ENCODE measurements around the gene KRT27. TPM values are rescaled to one million over a fixed set of nuclear protein-coding genes. Genes with fewer than 3 reads are reported as not detected.

Gene KRT27
- total and polyA plus RNA-seq, 8 donors, result not detected

DNA sequence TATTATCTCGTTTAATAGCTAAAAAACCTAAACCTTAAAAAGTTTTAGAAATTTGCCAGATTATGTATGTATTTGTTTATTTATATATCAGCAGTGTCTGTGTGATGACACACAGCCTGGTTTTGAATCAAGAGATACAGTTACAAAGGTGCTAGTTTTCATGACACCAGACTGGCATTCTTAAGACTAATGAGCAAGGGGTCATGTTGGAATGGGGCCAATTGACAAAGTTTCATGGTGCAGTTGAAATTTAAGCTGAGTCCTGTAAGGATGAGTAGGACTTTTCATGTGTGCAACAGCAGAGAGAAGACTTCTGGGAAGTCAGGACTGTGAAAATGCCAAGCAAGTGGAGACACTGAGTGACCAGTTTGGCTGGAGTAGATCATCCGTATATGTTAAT is 43.2 kb upstream of the KRT27 start:
- no peak for TF ChIP-seq POLR2AphosphoS5 (IDR thresholded peaks at IDR 0.05)
- TF ChIP-seq POLR2A (IDR thresholded peaks at IDR 0.05), result no peak
- intact Hi-C loops (cut with DNase I; ENCODE audit: low total_unique reads), result no loop called here

DNA sequence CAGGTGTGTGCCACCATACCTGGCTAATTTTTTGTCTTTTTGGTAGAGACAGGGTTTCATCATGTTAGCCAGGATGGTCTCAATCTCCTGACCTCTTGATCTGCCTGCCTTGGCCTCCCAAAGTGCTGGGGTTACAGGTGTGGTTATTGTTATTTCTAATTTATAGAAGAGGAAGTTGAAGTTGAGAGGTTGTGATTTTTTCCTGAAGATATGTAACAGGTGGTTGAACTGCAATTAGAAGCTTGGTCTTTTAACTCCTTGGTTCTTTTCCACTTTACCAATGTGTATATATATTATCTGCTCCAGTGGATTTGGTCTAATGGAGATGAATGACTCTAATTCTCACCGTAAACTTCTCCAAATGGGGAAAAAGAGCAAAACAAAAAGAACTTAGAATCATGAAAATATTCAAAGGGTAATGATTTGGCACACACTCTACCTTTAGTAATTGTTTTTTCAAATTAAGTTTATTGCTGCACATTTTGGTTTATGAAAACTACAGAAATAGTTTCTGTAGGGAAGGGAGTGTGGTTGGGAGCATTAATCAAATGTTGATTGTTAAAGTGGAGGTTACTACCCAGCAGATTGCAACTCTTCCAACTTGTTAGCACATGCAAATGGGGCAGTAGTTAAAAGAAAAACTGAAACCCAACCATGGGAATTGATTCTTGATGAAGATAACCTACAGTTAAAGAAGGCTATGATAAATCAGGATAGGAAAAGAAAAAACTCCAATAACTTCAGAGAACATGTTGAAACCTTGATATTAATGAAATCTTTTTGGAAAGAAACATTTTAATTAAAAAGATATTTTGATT is 41.9 kb upstream of the KRT27 start:
- H3K4me3 ChIP-seq, result no peak overlapping the region
- intact Hi-C loops (cut with DNase I; ENCODE audit: low total_unique reads), result no loop called here
- no peaks in the 10 kb centered on the region for H3K9me3 ChIP-seq
- H3K27ac ChIP-seq, result no peak overlapping the region
- no peak for TF ChIP-seq POLR2A (IDR thresholded peaks at IDR 0.05)
- TF ChIP-seq POLR2AphosphoS5 (IDR thresholded peaks at IDR 0.05), result no peak
- 83 to 93% (median 91%) methylated on average over 1 of the region's 1 CpG for WGBS, 5 donors
- no peak for DNase-seq
- no peaks in the 10 kb centered on the region for H3K27me3 ChIP-seq
- H3K36me3 ChIP-seq, result peaks cover 0 to 6% (median 2%) of the 10 kb centered on the region in 4 donors
- H3K4me1 ChIP-seq, result peaks cover 4 to 8% (median 7%) of the 10 kb centered on the region in 4 donors

More for the DNA sequence above, 43.2 kb upstream of the KRT27 start:
- H3K4me3 ChIP-seq, result no peak overlapping the region
- DNase-seq, result no peak
- 82 to 94% (median 88%) methylated on average over 2 of the region's 2 CpGs for WGBS, 5 donors
- no peak overlapping the region for H3K27ac ChIP-seq
- H3K27me3 ChIP-seq, result no peaks in the 10 kb centered on the region
- peaks cover 0 to 6% (median 2%) of the 10 kb centered on the region in 4 donors for H3K36me3 ChIP-seq
- no peaks in the 10 kb centered on the region for H3K4me1 ChIP-seq
- H3K9me3 ChIP-seq, result no peaks in the 10 kb centered on the region

DNA sequence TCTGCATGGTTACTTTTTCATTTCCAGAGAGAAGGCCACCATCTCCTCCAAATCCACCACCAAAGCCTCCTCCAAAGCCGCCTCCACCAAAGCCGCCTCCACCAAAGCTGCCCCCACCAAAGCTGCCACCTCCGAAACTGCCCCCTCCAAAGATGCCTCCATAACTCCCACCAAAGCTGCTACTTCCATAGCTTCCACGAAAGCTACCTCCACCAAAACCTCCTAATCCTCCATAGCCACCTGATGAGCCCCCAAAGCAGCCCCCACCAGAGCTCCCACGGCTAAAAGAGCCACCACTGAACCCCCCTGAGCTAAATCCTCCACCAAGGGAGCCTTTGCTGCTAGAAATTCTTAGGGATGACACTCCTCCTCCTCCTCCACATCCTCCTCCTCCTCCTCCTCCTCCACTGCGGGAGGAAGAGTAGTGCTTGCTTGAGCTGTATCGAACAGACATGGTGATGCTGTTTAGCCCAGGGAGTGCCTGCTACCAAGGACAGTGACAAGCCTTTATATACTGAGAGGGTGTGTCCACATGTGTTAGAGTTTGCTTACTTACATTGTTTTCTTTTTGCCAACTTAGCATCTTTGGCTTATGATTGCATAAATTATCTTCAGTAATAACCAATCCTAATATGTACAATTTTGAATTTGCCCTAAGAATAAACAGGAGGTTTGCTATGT is 39.9 kb upstream of the KRT27 start, which contains the start of gene KRT10:
TSS of gene KRT10 (minus strand) at position 483 of the 681 bp plus-strand sequence. CDS start at position 454, 29 bp downstream.
- TF ChIP-seq, protein P1, sequence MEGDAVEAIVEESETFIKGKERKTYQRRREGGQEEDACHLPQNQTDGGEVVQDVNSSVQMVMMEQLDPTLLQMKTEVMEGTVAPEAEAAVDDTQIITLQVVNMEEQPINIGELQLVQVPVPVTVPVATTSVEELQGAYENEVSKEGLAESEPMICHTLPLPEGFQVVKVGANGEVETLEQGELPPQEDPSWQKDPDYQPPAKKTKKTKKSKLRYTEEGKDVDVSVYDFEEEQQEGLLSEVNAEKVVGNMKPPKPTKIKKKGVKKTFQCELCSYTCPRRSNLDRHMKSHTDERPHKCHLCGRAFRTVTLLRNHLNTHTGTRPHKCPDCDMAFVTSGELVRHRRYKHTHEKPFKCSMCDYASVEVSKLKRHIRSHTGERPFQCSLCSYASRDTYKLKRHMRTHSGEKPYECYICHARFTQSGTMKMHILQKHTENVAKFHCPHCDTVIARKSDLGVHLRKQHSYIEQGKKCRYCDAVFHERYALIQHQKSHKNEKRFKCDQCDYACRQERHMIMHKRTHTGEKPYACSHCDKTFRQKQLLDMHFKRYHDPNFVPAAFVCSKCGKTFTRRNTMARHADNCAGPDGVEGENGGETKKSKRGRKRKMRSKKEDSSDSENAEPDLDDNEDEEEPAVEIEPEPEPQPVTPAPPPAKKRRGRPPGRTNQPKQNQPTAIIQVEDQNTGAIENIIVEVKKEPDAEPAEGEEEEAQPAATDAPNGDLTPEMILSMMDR (IDR thresholded peaks at IDR 0.05), result no peak
- TF ChIP-seq POLR2AphosphoS5 (IDR thresholded peaks at IDR 0.05), result no peak
- TF ChIP-seq POLR2A (IDR thresholded peaks at IDR 0.05), result no peak
- no peak for TF ChIP-seq EP300 (IDR thresholded peaks at IDR 0.05)
- no peak within 1 kb of the TSS for H3K27ac ChIP-seq
- no peaks in the 10 kb centered on the region for H3K27me3 ChIP-seq
- WGBS, 5 donors, result 79 to 96% (median 95%) methylated on average over 7 of the region's 7 CpGs
- peaks cover 6 to 15% (median 13%) of the 10 kb centered on the region in 4 donors for H3K4me1 ChIP-seq
- H3K9me3 ChIP-seq, result no peaks in the 10 kb centered on the region
- no peak for DNase-seq
- intact Hi-C loops (cut with DNase I; ENCODE audit: low total_unique reads), result no loop called here
- peaks cover 2 to 11% (median 5%) of the 10 kb centered on the region in 4 donors for H3K36me3 ChIP-seq
- H3K4me3 ChIP-seq, result no peak within 1 kb of the TSS

DNA sequence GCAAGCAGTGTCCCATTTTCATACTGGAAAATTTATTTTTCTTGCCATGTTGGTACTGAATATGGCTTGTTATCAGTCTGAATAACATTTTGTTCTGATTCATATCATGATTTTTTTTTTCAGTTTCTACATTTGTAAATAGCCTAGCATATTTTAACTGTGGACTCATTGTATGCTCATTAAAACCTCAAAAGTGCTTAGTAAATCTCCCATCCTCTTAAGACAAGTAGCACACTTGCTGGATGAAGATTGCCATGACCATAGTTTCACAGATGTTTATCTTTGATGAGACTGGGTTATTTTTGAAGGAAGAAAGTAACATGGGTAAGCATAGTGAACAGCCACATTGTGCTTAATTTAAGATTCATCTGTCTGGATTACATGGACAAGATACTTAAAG is 39.2 kb upstream of the KRT27 start:
- no peaks in the 10 kb centered on the region for H3K9me3 ChIP-seq
- no peak overlapping the region for H3K27ac ChIP-seq
- intact Hi-C loops (cut with DNase I; ENCODE audit: low total_unique reads), result no loop called here
- no peak for DNase-seq
- no peaks in the 10 kb centered on the region for H3K27me3 ChIP-seq
- H3K4me1 ChIP-seq, result peaks cover 6 to 15% (median 13%) of the 10 kb centered on the region in 4 donors
- peaks cover 4 to 18% (median 12%) of the 10 kb centered on the region in 4 donors for H3K36me3 ChIP-seq
- H3K4me3 ChIP-seq, result no peak overlapping the region
- TF ChIP-seq EP300 (IDR thresholded peaks at IDR 0.05), result no peak
- no peak for TF ChIP-seq POLR2A (IDR thresholded peaks at IDR 0.05)
- TF ChIP-seq, protein P1 (IDR thresholded peaks at IDR 0.05), result no peak
- TF ChIP-seq POLR2AphosphoS5 (IDR thresholded peaks at IDR 0.05), result no peak

DNA sequence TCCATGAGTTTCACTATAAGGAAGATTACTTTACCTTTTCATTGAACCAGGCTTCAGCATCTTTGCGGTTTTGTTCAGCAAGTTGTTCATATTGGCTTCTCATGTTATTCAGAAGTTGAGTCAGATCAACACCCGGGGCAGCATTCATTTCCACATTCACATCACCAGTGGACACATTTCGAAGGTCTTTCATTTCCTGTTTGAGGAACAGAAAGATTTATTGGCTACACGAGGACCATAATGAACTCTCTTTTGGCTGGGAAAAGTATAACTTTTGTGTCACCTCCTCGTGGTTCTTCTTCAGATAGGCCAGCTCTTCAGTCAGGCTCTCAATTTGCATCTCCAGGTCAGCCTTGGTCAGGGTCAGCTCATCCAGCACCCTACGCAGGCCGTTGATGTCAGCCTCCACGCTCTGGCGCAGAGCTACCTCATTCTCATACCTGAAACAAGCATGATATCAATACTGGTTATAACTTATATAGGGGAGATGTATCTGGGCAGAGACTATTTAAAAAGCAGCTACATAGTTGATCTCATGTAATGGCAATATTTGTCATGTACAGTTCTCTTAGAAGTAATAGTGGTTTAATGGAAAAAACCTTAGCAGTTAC is 38.0 kb upstream of the KRT27 start:
- TF ChIP-seq POLR2AphosphoS5 (IDR thresholded peaks at IDR 0.05) (no peak), EP300 (IDR thresholded peaks at IDR 0.05) (no peak), POLR2A (IDR thresholded peaks at IDR 0.05) (no peak)
- TF ChIP-seq, protein P1 (IDR thresholded peaks at IDR 0.05), result no peak
- Histone ChIP-seq H3K27me3 (no peaks in the 10 kb centered on the region), H3K27ac (no peak overlapping the region), H3K9me3 (no peaks in the 10 kb centered on the region), H3K36me3 (peaks cover 4 to 19% (median 12%) of the 10 kb centered on the region in 4 donors), H3K4me1 (peaks cover 6 to 15% (median 13%) of the 10 kb centered on the region in 4 donors), H3K4me3 (no peak overlapping the region)
- 85 to 89% (median 88%) methylated on average over 9 of the region's 9 CpGs for WGBS, 5 donors
- intact Hi-C loops (cut with DNase I; ENCODE audit: low total_unique reads), result no loop called here
- DNase-seq, result no peak

All from stomach (tissue), 9 donors.